Hematopoietic multipotent progenitor cell treated with erythropoietin and hydrocortisone succinate and interleukin-3 and kit ligand, for 4 days (in vitro differentiated cells): Measurements from ENCODE around the gene LKAAEAR1.
"Not testable (repeated sequence)": the region's sequence is repeated elsewhere in the genome, so short reads cannot be mapped to it uniquely, and the experiment has no call there.

Source experiments
- DNase-seq: peaks from one replicate; pipeline ENCODE4 v3.0.0-alpha.2; 2015

LKAAEAR1 gene

DNA sequence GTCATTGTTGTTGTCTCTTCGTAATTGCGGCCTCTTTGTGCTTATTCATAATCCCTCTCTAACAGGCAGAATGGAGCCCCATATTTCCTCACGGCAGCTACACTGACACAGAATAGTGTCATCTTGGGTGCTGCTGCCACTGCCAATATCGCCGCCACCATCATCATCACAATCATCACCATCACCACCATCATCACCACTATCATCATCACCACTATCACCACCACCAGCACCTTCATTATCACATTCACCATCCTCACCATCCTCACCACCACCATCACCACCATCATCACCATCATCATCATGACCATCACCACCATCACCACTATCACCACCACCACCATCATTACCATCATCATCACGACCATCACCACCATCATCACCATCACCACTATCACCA is 12.3 kb upstream of the LKAAEAR1 start:
- no peak for DNase-seq

DNA sequence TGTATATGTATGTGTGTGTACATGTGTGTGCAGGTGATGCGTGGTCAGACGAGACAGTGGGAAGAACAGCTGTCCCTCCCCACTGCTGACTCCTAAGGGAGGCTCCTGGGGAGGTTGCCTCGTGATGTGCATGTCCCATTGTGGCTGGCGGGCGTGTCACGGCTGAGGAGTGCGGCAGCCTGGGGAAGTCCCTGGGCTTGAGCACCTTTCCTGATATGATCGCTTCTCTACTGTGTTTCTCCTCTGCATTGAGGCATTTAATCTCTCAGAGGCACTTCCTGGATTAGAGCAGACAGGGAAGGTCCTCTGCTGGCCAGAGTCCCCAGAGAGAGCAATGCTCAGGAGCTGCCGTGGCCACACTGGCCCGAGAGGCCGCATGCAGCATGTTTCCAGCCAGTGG is 11.7 kb upstream of the LKAAEAR1 start:
- DNase-seq = no peak

DNA sequence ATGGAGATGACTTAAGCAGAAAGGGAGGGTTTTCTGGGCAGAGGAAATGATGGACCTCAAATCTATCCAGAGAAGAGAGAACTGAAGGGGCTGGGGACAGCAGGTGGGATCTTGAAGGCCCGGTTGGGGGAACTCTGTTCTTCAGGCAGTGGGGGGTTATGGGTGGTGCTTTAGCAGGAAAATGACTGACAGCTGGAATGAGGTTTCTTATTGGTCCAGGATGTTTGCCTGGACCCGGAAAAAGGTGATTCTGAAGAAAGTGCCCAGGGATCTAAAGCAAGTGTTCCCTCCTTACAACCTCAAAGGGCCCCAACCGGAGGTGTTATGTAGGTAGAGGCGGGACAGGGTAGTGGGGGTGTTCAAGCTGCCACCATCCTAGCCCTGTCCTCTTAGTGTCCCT is 11.3 kb upstream of the LKAAEAR1 start:
- DNase-seq = no peak

DNA sequence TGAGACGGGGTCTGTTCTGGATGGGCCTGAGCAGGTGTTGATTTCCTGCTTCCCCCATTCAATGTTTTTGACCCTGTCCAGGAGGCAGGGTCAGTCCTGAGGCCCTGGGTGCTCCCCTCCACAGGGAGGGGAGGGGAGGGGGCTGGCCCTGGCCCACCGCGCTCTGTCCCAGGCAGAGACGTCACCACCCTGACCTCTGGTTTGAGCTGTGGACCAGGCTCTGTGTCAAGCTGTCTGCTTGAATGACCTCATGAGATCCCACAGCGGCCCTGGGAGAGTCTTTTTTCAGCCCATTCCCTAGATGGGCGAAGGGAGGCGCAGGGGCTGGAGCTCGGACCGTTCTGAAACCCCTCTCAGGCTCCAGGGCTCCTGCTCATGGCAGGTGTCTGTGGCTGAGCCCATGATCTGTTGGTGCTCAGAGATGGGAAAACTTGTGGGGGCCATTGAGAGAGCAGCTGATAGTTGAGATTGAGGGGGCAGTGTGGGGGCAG is 8.9 kb upstream of the LKAAEAR1 start:
- no peak for DNase-seq

DNA sequence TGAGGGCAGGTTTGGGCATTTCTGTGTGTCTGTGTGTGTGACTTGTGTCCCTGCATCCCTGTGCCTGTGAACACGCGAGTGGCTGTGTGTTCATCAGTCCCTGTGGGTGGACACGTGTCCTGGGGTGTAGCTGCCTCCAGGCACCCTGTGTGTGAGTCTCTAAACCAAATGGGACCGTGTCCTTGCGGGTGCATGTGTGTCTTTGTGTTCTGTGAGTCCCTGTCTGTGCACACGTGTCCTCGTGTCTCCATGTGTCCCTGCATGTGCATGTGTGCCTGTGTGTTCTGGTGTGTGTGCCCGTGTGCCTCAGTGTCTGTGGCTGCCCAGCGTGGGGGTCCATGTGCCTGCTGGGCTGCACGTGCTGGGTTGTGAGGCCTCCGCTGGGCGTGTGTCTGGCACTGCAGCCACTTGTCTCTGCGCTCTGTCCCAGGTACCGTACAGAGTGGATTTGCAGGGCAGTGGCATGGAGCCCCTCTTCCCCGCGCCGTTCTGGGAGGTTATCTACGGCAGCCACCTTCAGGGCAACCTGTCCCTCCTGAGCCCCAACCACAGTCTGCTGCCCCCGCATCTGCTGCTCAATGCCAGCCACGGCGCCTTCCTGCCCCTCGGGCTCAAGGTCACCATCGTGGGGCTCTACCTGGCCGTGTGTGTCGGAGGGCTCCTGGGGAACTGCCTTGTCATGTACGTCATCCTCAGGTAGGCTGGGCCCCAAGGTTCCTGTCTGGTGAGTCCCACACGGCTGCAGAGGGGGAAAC is 8.2 kb upstream of the LKAAEAR1 start:
- no peak for DNase-seq

GRCh38 chr20:64091770-64092169 is 7.6 kb upstream of the LKAAEAR1 start:
- DNase-seq = no peak

GRCh38 chr20:64091340-64091739 is 7.1 kb upstream of the LKAAEAR1 start:
- no peak for DNase-seq

- DNase-seq = no peak
Observed at GRCh38 chr20:64090165-64090564, 6.0 kb upstream of the LKAAEAR1 start.

DNA sequence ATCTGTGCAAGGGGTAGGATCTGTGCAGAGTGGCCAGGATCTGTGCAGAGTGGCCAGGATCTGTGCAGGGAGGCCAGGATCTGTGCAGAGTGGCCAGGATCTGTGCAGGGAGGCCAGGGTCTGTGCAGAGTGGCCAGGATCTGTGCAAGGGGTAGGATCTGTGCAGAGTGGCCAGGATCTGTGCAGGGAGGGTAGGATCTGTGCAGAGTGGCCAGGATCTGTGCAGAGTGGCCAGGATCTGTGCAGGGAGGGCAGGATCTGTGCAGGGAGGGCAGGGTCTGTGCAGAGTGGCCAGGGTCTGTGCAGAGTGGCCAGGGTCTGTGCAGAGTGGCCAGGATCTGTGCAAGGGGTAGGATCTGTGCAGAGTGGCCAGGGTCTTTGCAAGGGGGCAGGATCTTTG is 4.4 kb upstream of the LKAAEAR1 start:
- DNase-seq = not testable (repeated sequence)

DNA sequence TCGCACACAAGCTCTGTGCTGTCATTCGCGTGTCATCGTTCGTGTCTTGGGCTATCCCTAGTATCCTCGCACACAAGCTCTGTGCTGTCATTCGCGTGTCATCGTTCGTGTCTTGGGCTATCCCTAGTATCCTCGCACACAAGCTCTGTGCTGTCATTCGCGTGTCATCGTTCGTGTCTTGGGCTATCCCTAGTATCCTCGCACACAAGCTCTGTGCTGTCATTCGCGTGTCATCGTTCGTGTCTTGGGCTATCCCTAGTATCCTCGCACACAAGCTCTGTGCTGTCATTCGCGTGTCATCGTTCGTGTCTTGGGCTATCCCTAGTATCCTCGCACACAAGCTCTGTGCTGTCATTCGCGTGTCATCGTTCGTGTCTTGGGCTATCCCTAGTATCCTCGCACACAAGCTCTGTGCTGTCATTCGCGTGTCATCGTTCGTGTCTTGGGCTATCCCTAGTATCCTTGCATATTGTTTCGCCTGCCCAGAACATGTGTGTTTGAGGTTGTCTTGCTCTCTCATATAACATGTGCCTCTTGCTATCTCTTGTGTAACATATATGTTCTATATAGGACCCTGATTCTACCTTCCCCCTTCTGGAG is 3.1 kb upstream of the LKAAEAR1 start:
- DNase-seq = not testable (repeated sequence)

GRCh38 chr20:64086801-64087200 is 2.6 kb upstream of the LKAAEAR1 start:
- no peak for DNase-seq

- no peak for DNase-seq
Observed at GRCh38 chr20:64084685-64085152, 521 bp upstream of the LKAAEAR1 start.

GRCh38 chr20:64083378-64083803 is 807 bp downstream of the LKAAEAR1 start:
- peak; percentile 85 for DNase-seq

DNA sequence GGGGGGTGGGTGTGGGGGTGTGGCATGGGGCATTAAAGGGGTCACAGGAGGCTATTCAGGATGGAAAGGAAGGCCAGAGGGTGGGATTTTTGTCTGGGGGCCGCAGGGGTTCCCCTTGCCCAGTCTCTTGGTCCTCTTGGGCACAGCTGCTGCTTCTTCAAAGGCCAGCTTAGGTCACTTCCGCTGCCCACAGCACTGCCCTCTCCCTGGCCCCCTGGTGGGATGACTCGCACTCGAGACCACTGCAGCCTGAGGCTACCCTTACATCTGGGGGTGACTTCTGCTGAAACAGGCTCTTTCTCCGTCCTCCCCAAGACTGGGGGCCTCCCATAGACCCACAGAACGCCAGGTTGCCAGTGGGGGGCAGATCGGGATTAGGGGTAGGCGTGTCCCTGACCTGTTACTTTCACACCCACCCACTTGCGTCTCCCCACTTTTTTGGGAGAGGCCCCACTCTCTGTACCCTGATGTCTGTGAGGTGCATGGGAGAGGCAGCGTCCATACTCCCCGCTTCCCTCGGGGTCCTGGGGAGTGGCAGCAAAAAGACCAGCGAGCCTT is 1.3 kb downstream of the LKAAEAR1 start:
- no peak for DNase-seq

- DNase-seq = peak; percentile 52
Observed at GRCh38 chr20:64082126-64082731, 2.0 kb downstream of the LKAAEAR1 start.

DNA sequence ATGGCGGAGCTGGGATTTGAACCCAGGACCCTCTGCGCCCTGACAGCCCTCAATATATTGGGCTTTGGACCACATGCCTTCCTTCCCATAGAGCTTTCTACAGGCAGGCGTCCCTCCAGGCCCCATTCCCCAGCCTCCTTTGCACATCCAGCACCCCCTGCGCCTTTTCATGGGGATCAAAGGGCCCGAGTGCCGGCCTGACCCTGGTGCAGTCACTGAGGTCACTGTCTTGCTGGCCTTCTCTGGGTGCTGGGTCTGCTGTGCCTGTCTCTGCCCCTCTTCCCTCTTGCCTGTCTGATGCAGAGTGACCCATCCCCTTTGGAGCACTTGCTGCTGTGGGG is 2.6 kb downstream of the LKAAEAR1 start:
- DNase-seq = no peak

DNA sequence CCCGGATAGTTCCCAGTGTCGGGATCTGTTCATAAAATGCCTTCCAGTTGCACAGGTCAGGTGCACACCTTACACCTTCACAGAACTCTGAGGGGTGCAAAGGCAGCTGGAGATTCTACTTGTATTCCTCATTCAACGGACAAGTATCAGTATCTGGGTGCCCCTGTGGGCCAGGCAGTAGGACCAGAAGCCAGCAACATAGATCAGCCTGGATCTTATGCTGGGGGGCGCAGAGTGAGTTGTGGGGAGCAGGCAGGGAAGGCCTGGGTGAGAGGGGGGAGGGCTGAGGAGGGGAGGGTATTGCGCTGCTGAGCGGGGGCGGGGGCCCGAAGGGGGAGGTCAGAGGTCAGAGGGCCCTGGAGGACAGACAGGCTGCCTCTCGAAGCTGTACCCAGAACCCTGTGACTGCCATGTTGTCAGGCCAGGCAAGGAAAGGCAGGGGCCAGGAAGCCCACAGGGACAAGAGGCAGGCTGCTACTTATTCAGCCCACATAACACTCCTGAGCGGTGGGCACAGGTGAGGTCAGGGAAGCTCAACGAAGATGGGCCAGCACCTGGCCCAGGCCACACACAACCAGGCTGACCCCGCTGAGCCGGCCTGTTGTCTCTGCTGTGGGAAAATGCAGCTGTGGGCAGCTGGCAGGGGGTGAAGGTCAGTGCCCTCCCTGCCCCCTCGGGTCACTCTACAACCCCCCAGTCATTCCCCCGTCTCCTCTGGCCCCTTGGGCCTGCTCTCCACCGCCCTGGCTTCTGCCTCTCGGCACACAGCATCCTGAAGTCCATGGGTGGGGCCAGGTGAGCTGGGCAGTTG is 3.2 kb downstream of the LKAAEAR1 start:
- no peak for DNase-seq

DNA sequence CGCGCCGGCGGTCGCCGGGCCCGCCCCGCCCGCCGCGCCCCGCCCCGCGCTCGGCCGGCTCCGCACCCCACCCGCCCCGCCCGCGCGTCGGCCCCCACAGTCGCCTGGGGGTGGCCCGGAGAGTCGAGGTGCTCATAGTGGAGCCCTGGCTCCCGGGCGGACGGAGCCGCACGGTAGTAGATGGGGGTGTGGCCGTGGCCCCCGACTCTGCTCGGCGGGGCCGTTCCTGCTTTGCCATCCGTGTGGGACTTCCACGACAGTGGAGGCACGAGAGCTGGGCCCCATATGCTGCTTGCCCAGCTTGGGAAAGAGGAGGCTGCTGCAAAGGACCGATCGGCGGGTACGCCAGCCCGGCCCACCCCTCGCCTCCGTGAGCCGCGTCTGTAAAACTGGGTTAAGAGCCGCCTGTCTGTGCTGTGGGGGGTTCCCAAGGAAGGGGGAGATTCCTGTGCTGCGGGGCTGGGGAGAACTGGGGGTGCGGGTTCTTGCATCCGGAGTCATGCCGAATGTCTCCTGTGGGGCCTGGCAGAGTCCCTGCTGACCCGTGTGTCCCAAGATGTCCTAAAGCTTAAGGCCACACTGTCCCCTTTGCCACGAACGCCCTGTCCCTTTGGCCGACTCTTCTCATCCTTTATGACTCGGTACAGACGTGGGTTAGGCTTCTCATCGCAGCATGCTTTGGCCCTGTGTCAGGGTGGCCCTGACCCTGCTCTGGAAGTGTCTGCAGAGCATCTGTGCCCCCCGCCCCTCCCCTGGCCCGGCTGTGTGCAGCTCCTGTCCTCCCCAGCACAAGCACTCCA is 4.0 kb downstream of the LKAAEAR1 start, which contains the start of gene OPRL1:
Gene OPRL1, plus strand, starts transcription at position 70 of the 800 bp plus-strand sequence. CDS start 12,639 bp downstream, outside the sequence.
- no peak for DNase-seq

DNA sequence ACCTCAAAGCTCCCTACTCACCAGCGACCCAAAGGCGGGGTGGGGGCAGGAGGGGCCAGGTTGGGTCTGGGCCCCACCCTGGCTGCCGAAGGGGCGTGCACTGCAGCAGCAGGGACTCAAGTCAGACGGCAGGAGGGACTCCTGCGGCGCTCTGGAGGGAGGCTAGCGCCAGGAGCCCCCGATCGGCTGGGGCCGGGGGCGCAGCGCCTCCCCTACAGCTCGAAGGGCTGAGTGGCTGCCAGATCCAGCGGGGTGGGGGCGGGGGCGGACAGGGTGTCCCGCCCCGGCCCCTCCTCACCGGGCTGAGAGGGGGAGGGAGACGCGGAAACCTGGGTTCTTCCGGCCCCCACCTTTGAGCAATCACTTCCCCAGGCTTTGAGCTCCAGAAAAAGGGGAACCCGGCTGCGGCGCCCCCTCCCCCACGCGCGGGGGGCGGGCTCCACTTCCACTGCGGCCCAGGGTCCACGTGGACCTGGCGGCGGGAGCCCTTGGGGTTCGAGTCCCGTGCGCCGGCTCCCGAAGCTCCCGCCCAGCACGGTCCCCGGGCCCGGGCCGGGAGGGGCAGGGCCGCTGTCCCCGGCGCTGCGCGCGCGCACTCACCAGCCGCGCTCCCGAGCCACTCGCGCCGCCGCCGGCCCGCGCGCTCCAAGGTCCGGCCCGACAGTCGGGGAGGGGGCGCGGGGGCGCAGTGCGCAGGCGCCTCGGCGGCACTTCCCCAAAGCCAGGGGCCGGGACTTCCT is 4.8 kb downstream of the LKAAEAR1 start, which contains the start of gene RGS19:
Gene RGS19, minus strand, starts transcription at position 246 of the 740 bp plus-strand sequence. CDS start 2,632 bp downstream, outside the sequence.
- peak; percentile 91 for DNase-seq

DNA sequence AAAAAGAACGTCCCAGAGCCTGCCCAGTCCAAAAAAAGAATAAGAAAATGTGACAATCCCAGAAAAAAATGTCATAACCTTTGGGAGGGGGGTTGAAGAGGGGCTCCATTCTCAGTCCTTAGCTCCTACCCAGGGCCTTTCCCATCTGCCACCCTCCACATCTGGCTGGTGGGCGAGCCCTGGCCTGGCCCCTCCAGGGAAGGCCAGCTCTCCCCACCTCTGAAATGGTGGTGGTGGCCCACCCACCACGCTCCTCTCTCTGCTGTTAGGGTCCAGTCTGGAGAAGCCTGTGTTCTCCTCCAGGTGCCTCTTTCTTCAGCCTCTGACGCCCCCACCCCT is 5.3 kb downstream of the LKAAEAR1 start:
- DNase-seq = no peak
